K562 (cell line): ENCODE results near the gene TANGO6. TPM values are rescaled to one million over a fixed set of nuclear protein-coding genes. Genes with fewer than 3 reads are reported as not detected.
A peak's percentile ranks its signal among the peaks of the same experiment; 100 is the strongest.

Source experiments
- BRD4 ChIP-seq: fragments of 200-600 bp; sonication (generic); IDR thresholded peaks from 2 replicates; pipeline ENCODE4 v1.6.1; 2017; ENCODE audit warnings: inconsistent platforms
- DPF2 ChIP-seq: fragments of 450-650 bp; IDR thresholded peaks from 2 replicates; pipeline ENCODE4 v1.6.1; 2016
- HDAC1 ChIP-seq, 2 experiments: fragments of 450-650 bp; IDR thresholded peaks; 2 replicates each; pipeline ENCODE4 v1.6.1; 2016 to 2017; ENCODE audit warnings: inconsistent platforms in 1 of 2, mild to moderate bottlenecking in 1 of 2, moderate library complexity in 1 of 2
- HDAC6 ChIP-seq: IDR thresholded peaks from 2 replicates; pipeline ENCODE4 v1.6.1; 2012; ENCODE audit warnings: low read depth, mild to moderate bottlenecking, control low read depth, inconsistent platforms, low read length, moderate library complexity
- MYC ChIP-seq, 2 experiments: fragments of 250-450 bp in 1 of 2; sonication (Bioruptor Pico) in 1 of 2; IDR thresholded peaks; 2 replicates each; pipeline versions ENCODE4 v1.5.1 to v1.6.1; 2012 to 2021; ENCODE audit warnings: low read depth in 2 of 2, borderline replicate concordance in 1 of 2, improper control_type of control experiment in 1 of 2, low read length in 1 of 2, mild to moderate bottlenecking in 1 of 2, moderate library complexity in 1 of 2
- NR2C1 ChIP-seq, 2 experiments: fragments of 450-650 bp; IDR thresholded peaks; 2 replicates each; pipeline ENCODE4 v1.6.1; 2017; ENCODE audit warnings: mild to moderate bottlenecking in 2 of 2, antibody characterized with exemption in 1 of 2, inconsistent platforms in 1 of 2, missing compliant biosample characterization in 1 of 2, missing genetic modification characterization in 1 of 2
- NUFIP1 ChIP-seq: fragments of 450-650 bp; IDR thresholded peaks from 2 replicates; pipeline ENCODE4 v1.6.1; 2018; ENCODE audit not compliant: partially characterized antibody
- PHF20 ChIP-seq: fragments of 450-650 bp; IDR thresholded peaks from 2 replicates; pipeline ENCODE4 v1.6.1; 2018; ENCODE audit not compliant: partially characterized antibody
- RBM25 ChIP-seq: fragments of 200-400 bp; formaldehyde crosslinking; IDR thresholded peaks from 2 replicates; pipeline ENCODE4 v1.6.1; 2018; ENCODE audit warnings: low read length, low read depth, moderate library complexity; ENCODE audit not compliant: severe bottlenecking
- RCOR1 ChIP-seq, 2 experiments: IDR thresholded peaks; 2 replicates each; pipeline ENCODE4 v1.6.1; 2012; ENCODE audit warnings: low read depth in 2 of 2, low read length in 2 of 2, borderline replicate concordance in 1 of 2, improper control_type of control experiment in 1 of 2
- SAFB ChIP-seq: fragments of 200-400 bp; formaldehyde crosslinking; IDR thresholded peaks from 2 replicates; pipeline ENCODE4 v1.6.1; 2017; ENCODE audit warnings: low read depth, low read length, borderline replicate concordance
- STAT5A ChIP-seq: IDR thresholded peaks from 2 replicates; pipeline ENCODE4 v1.6.1; 2012; ENCODE audit warnings: low read length, inconsistent platforms, borderline replicate concordance
- TSHZ1 ChIP-seq: fragments of 250-450 bp; sonication (Bioruptor Pico); IDR thresholded peaks from 2 replicates; pipeline ENCODE4 v1.4.0; 2020; ENCODE audit warnings: mild to moderate bottlenecking, moderate library complexity
- USF1 ChIP-seq: sonication (generic); formaldehyde crosslinking; IDR thresholded peaks from 2 replicates; pipeline ENCODE4 v1.9.0; 2022; ENCODE audit warnings: mild to moderate bottlenecking, missing genetic modification reagents
- ZHX1 ChIP-seq: fragments of 150-350 bp; conservative IDR thresholded peaks from 2 replicates; pipeline ENCODE4 v1.6.1; 2014; ENCODE audit warnings: low read length
- ZNF212 ChIP-seq: fragments of 450-650 bp; formaldehyde crosslinking; IDR thresholded peaks from 2 replicates; pipeline ENCODE4 v1.4.0; 2020; ENCODE audit warnings: mild to moderate bottlenecking
- ZNF449 ChIP-seq: fragments of 250-450 bp; sonication (Bioruptor Pico); IDR thresholded peaks from 2 replicates; pipeline ENCODE4 v1.8.0; 2022; ENCODE audit warnings: moderate library complexity, mild to moderate bottlenecking, inconsistent platforms
- polyA plus RNA-seq, 8 experiments: library from polyadenylated mRNA; depleted of rRNA in 4 of 8; stranded (reverse) in 5 of 8; unstranded in 3 of 8; fragments of >200 nt; fragmentation: Nextera tagmentation in 2 of 8; fragmentation: Illumina TruSeq in 1 of 8; extraction: Ambion mirVana in 2 of 8; extraction: Trizol in 1 of 8; gene quantifications; 2 replicates each; pipeline versions ENCODE4 v1.2.1 to v1.2.3, GENCODE V29; 2011 to 2014; ENCODE audit warnings: inconsistent platforms in 1 of 8, missing spikeins in 1 of 8
- total RNA-seq, 7 experiments: library from RNA; depleted of rRNA in 6 of 7; stranded (reverse); fragments of >200 nt in 6 of 7; fragmentation: Illumina TruSeq in 2 of 7; extraction: Trizol in 2 of 7; gene quantifications; 2 replicates each; pipeline versions ENCODE4 v1.2.1 to v1.2.3, GENCODE V29; 2011 to 2021; ENCODE audit warnings: low replicate concordance in 1 of 7

The TANGO6 gene
- total and polyA plus RNA-seq, 9 of the 15 experiments (the other 6 are each of a cell fraction or from before 2014, with no cell fraction given) = 1.6 to 15.2 (median 9.6) TPM

GRCh38 chr16:69132424-69133252 is 289.3 kb downstream of the TANGO6 start, which contains the start of the genes CHTF8 and UTP4 (continued):
- TF ChIP-seq RBM25 (no peak), NUFIP1 (no peak), ZNF449 (CRISPR knock-in tag) (no peak), BRD4 (no peak), PHF20 (peak; percentile 69), USF1 (CRISPR knock-in tag) (peak; percentile 85), HDAC1 (IDR thresholded peaks at IDR 0.05) (peak in 1 of 2 experiments; percentile 99; a peak in 2 of 4 replicates), SAFB (0 out of 2 replicates have a peak, but pooled peaks have one; percentile 40), HDAC6 (no peak), ZNF212 (CRISPR knock-in tag) (no peak), MYC (IDR thresholded peaks at IDR 0.05; ENCODE audit: low read depth, low read length) (peak; percentile 98), MYC (CRISPR knock-in tag; IDR thresholded peaks at IDR 0.05; ENCODE audit: borderline replicate concordance, low read depth) (peak; percentile 92), NR2C1 (IDR thresholded peaks at IDR 0.05) (peak; percentile 97), NR2C1 (tag; IDR thresholded peaks at IDR 0.05) (peak; percentile 96), STAT5A (no peak), ZHX1 (no peak), DPF2 (no peak), RCOR1 (IDR thresholded peaks at IDR 0.05; ENCODE audit: borderline replicate concordance in 1 of 2, low read depth in 2 of 2, low read length in 2 of 2) (no peak), TSHZ1 (CRISPR knock-in tag) (no peak)
